Measurements from ENCODE around the gene VPS35.

DNA sequence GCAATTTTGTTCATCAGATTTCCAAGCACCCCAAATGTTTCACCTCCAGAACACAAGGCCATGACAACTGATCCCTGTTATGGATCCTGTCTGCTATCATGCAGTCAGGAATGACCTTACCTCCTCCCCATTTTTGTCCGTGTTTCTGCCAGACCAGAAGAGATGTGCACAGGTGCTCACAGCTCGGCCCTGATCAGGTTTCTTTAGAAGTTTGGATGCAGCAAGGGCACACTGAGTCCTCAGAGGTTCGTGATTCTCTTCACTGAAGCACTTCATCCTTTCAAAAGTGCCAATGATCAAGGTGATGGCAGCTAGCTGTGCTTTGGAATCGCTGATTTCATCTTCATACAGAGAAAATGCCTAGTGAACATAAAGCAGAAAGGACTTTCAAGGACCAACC is 26.9 kb downstream of the VPS35 start:
- TF ChIP-seq, protein P1, sequence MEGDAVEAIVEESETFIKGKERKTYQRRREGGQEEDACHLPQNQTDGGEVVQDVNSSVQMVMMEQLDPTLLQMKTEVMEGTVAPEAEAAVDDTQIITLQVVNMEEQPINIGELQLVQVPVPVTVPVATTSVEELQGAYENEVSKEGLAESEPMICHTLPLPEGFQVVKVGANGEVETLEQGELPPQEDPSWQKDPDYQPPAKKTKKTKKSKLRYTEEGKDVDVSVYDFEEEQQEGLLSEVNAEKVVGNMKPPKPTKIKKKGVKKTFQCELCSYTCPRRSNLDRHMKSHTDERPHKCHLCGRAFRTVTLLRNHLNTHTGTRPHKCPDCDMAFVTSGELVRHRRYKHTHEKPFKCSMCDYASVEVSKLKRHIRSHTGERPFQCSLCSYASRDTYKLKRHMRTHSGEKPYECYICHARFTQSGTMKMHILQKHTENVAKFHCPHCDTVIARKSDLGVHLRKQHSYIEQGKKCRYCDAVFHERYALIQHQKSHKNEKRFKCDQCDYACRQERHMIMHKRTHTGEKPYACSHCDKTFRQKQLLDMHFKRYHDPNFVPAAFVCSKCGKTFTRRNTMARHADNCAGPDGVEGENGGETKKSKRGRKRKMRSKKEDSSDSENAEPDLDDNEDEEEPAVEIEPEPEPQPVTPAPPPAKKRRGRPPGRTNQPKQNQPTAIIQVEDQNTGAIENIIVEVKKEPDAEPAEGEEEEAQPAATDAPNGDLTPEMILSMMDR (IDR thresholded peaks at IDR 0.05): no peak
- TF ChIP-seq FOXK1 (CRISPR knock-in tag; IDR thresholded peaks at IDR 0.05) (no peak), ZNF671 (CRISPR knock-in tag; IDR thresholded peaks at IDR 0.05) (no peak), NR2C2 (CRISPR knock-in tag; IDR thresholded peaks at IDR 0.05) (no peak), ZNF121 (CRISPR knock-in tag; IDR thresholded peaks at IDR 0.05) (no peak), ZNF423 (CRISPR knock-in tag; IDR thresholded peaks at IDR 0.05) (no peak), ESRRA (CRISPR knock-in tag; IDR thresholded peaks at IDR 0.05; ENCODE audit: borderline replicate concordance) (no peak)
- TF ChIP-seq, protein P2, sequence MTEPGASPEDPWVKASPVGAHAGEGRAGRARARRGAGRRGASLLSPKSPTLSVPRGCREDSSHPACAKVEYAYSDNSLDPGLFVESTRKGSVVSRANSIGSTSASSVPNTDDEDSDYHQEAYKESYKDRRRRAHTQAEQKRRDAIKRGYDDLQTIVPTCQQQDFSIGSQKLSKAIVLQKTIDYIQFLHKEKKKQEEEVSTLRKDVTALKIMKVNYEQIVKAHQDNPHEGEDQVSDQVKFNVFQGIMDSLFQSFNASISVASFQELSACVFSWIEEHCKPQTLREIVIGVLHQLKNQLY (CRISPR knock-in tag; IDR thresholded peaks at IDR 0.05): no peak

Data from WTC11 (cell line).